Body of pancreas (tissue), 4 donors: Measurements from ENCODE around the gene C5orf52. TPM values are rescaled to one million over a fixed set of nuclear protein-coding genes. Genes with fewer than 3 reads are reported as not detected.
"Not testable (repeated sequence)": the region's sequence is repeated elsewhere in the genome, so short reads cannot be mapped to it uniquely, and the experiment has no call there.

Experiments
- ATAC-seq: fragments of 150-250 bp; one replicate; pipeline ENCODE4 v1.9.1; 2016
- DNase-seq, 4 donors: peaks; one replicate each; pipeline ENCODE4 v3.0.0-alpha.2; 2019
- H3K27ac ChIP-seq, 4 donors: fragments of 200-600 bp; sonication (generic); 1 replicate in 3 of 4; 2 replicates in 1 of 4; pipeline versions ENCODE4 v1.5.1 to v1.6.1; 2016 to 2019; ENCODE audit warnings: mild to moderate bottlenecking in 1 of 4, mixed read lengths in 1 of 4, moderate library complexity in 1 of 4
- H3K27me3 ChIP-seq, 2 donors: fragments of 200-600 bp; sonication (generic); one replicate each; pipeline ENCODE4 v1.6.0; 2016; ENCODE audit warnings: mild to moderate bottlenecking in 1 of 2
- H3K36me3 ChIP-seq, 2 donors: fragments of 200-600 bp; sonication (generic); replicated peaks in 1 of 2; 2 replicates each; pipeline ENCODE4 v1.5.1; 2016; ENCODE audit warnings: low read depth in 2 of 2; ENCODE audit not compliant: insufficient read depth in 1 of 2
- H3K4me1 ChIP-seq: fragments of 200-600 bp; sonication (generic); one replicate; pipeline ENCODE4 v1.6.0; 2016
- H3K4me3 ChIP-seq, 2 donors: fragments of 200-600 bp; sonication (generic); 1 replicate in 1 of 2; 2 replicates in 1 of 2; pipeline ENCODE4 v1.5.1; 2016 to 2019
- H3K9me3 ChIP-seq, 3 donors: fragments of 200-600 bp; sonication (generic); 1 replicate in 2 of 3; 2 replicates in 1 of 3; pipeline ENCODE4 v1.5.1; 2016
- POLR2A ChIP-seq, 3 donors: fragments of 450-650 bp; IDR thresholded peaks; one replicate each; pipeline ENCODE4 v1.6.1; 2016; ENCODE audit warnings: antibody characterized with exemption in 3 of 3, mild to moderate bottlenecking in 2 of 3
- WGBS, 2 donors: methylation state at CpG; one replicate each; pipeline ENCODE4 v1.1.5; 2017; 5-methylcytosine and 5-hydroxymethylcytosine counted together
- intact Hi-C: fragments of 100-400 bp; cut with DNase I; formaldehyde crosslinking; loops from one replicate; pipeline ENCODE4 v1.15.1; 2023
- total RNA-seq, 2 donors: library from RNA; depleted of rRNA; stranded (reverse); fragments of >200 nt; gene quantifications; one replicate each; pipeline ENCODE4 v1.1.0, GENCODE V29; 2016
- TF ChIP-seq, protein P1 (sequence below), 7 experiments: fragments of 450-650 bp in 4 of 7; fragments of 200-600 bp in 3 of 7; sonication (generic) in 3 of 7; IDR thresholded peaks; one replicate each; pipeline ENCODE4 v1.5.1; 2016 to 2019; ENCODE audit warnings: antibody characterized with exemption in 7 of 7

Gene C5orf52
- total RNA-seq, 2 donors from 2014 or later: not detected

DNA sequence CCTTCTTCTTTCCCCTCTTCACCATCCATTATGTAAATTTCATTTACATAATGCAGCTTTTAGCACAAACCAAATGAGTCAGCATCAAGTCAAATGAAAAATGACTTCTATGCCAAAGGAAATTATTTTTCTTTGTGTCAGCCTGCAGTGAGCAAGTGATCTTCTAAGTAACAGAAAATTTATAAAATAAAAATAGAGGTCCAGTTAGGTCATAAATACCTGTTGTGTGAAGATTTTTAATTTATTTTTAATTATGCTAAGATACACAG is 43.2 kb downstream of the C5orf52 start:
- DNase-seq (no peak), ATAC-seq (no peak)
- Histone ChIP-seq H3K36me3 (no peaks in the 10 kb centered on the region), H3K4me1 (no peaks in the 10 kb centered on the region), H3K27ac (no peak overlapping the region), H3K9me3 (no peaks in the 10 kb centered on the region), H3K27me3 (no peaks in the 10 kb centered on the region), H3K4me3 (no peak overlapping the region)
- intact Hi-C loops: no loop called here
- TF ChIP-seq, protein P1, sequence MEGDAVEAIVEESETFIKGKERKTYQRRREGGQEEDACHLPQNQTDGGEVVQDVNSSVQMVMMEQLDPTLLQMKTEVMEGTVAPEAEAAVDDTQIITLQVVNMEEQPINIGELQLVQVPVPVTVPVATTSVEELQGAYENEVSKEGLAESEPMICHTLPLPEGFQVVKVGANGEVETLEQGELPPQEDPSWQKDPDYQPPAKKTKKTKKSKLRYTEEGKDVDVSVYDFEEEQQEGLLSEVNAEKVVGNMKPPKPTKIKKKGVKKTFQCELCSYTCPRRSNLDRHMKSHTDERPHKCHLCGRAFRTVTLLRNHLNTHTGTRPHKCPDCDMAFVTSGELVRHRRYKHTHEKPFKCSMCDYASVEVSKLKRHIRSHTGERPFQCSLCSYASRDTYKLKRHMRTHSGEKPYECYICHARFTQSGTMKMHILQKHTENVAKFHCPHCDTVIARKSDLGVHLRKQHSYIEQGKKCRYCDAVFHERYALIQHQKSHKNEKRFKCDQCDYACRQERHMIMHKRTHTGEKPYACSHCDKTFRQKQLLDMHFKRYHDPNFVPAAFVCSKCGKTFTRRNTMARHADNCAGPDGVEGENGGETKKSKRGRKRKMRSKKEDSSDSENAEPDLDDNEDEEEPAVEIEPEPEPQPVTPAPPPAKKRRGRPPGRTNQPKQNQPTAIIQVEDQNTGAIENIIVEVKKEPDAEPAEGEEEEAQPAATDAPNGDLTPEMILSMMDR (IDR thresholded peaks at IDR 0.05): no peak
- TF ChIP-seq POLR2A (IDR thresholded peaks at IDR 0.05): no peak

DNA sequence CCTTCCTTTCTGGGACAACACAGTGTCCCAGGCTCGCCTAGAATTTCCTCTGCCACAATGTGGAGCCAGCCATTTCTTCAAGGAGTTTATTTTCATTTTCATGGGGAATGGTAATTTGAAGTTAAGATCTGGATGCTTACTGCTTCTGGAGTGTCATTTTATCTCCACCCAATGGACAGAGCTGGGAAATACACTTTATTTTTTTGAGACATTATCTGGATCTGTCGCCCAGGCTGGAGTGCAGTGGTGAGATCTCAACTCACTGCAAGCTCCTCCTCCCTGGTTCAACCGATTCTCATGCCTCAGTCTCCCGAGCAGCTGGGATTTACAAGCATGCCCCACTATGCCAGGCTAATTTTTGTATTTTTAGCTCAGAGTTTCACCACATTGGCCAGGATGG is 47.2 kb downstream of the C5orf52 start:
- Histone ChIP-seq H3K27ac (no peak overlapping the region), H3K9me3 (no peaks in the 10 kb centered on the region)
- WGBS, 2 donors: 4 to 6% methylated on average over 4 of the region's 4 CpGs

DNA sequence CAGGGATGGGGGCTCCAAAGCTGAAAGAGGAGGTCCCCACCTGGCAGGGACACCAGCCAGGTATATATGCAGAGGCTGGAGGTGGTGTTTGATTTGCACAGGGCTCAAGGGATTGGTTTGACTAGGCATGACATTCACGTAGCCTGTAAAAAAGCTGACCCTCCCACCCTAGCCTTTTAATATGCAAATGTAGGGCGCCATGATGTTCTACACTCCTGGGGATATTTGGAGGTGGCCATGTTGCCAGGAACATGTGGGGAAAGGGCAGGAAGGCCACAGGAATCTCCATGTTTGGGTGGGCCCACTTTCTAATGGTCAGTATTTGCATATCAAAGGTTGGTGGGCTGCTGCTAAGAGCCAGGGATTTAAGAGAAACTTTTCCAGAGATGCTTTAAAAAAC is 47.9 kb downstream of the C5orf52 start:
- Histone ChIP-seq H3K27ac (no peak overlapping the region), H3K4me3 (no peak overlapping the region), H3K36me3 (no peaks in the 10 kb centered on the region), H3K4me1 (no peaks in the 10 kb centered on the region), H3K27me3 (no peaks in the 10 kb centered on the region), H3K9me3 (no peaks in the 10 kb centered on the region)
- 76 to 79% methylated on average over 2 of the region's 2 CpGs for WGBS, 2 donors
- DNase-seq (no peak), ATAC-seq (no peak)
- TF ChIP-seq, protein P1 (IDR thresholded peaks at IDR 0.05): no peak
- no peak for TF ChIP-seq POLR2A (IDR thresholded peaks at IDR 0.05)
- intact Hi-C loops: no loop called here

More for the DNA sequence above, 47.2 kb downstream of the C5orf52 start:
- Histone ChIP-seq H3K4me3 (no peak overlapping the region), H3K36me3 (no peaks in the 10 kb centered on the region), H3K4me1 (no peaks in the 10 kb centered on the region), H3K27me3 (no peaks in the 10 kb centered on the region)
- DNase-seq (no peak), ATAC-seq (no peak)
- no peak for TF ChIP-seq POLR2A (IDR thresholded peaks at IDR 0.05)
- TF ChIP-seq, protein P1 (IDR thresholded peaks at IDR 0.05): peak; percentile 20 to 60 (median 46)
- intact Hi-C loops: no loop called here

DNA sequence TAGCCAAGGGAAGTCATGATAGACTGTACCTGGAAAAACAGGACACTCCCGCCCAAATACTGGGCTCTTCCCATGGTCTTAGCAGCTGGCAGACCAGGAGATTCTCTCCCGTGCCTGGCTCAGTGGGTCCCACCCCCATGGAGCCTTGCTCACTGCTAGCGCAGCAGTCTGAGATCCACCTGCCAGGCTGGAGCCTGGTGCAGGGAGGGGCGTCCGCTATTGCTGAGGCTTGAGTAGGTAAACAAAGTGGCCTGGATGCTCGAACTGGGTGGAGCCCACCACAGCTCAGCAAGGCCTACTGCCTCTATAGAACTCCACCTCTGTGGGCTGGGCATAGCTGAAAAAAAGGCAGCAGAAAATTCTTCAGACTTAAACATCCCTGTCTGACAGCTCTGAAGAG is 49.8 kb downstream of the C5orf52 start:
- TF ChIP-seq POLR2A (IDR thresholded peaks at IDR 0.05): no peak
- TF ChIP-seq, protein P1 (IDR thresholded peaks at IDR 0.05): no peak
- WGBS, 2 donors: 76 to 100% methylated on average over 2 to 6 of the region's 6 CpGs
- ATAC-seq: no peak

DNA sequence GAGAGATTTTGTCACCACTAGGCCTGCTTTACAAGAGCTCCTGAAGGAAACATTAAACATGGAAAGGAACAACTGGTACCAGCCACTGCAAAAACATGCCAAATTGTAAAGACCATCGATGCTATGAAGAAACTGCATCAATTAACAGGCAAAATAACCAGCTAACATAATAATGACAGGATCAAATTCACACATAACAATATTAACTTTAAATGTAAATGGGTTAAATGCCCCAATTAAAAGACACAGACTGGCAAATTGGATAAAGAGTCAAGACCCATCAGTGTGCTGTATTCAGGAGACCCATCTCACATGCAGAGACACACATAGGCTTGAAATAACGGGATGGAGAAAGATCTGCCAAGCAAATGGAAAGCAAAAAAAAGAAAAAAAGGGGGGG is 51.6 kb downstream of the C5orf52 start:
- H3K36me3 ChIP-seq, H3K27ac ChIP-seq, DNase-seq, ATAC-seq, H3K4me3 ChIP-seq, intact Hi-C loops, H3K27me3 ChIP-seq, H3K4me1 ChIP-seq, H3K9me3 ChIP-seq: not testable (repeated sequence)
- WGBS, 2 donors: 83 to 86% methylated on average over 2 of the region's 2 CpGs

More for the DNA sequence above, 49.8 kb downstream of the C5orf52 start:
- no peak for DNase-seq
- no peaks in the 10 kb centered on the region for H3K4me1 ChIP-seq
- H3K4me3 ChIP-seq: no peak overlapping the region
- H3K9me3 ChIP-seq: no peaks in the 10 kb centered on the region
- intact Hi-C loops: no loop called here
- H3K27me3 ChIP-seq: no peaks in the 10 kb centered on the region
- no peaks in the 10 kb centered on the region for H3K36me3 ChIP-seq
- no peak overlapping the region for H3K27ac ChIP-seq

DNA sequence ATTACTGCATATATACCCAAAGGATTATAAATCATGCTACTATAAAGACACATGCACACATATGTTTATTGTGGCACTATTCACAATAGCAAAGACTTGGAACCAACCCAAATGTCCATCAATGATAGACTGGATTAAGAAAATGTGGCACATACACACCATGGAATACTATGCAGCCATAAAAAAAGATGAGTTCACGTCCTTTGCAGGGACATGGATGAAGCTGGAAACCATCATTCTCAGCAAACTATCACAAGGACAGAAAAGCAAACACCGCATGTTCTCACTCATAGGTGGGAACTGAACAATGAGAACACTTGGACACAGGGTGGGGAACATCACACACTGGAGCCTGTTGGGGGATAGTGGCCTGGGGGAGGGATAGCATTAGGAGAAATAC is 55.3 kb downstream of the C5orf52 start:
- H3K9me3 ChIP-seq, H3K27me3 ChIP-seq, H3K4me1 ChIP-seq, H3K36me3 ChIP-seq, H3K27ac ChIP-seq, H3K4me3 ChIP-seq, ATAC-seq, DNase-seq, intact Hi-C loops: not testable (repeated sequence)
- WGBS, 2 donors: 59 to 94% methylated on average over 2 of the region's 2 CpGs

DNA sequence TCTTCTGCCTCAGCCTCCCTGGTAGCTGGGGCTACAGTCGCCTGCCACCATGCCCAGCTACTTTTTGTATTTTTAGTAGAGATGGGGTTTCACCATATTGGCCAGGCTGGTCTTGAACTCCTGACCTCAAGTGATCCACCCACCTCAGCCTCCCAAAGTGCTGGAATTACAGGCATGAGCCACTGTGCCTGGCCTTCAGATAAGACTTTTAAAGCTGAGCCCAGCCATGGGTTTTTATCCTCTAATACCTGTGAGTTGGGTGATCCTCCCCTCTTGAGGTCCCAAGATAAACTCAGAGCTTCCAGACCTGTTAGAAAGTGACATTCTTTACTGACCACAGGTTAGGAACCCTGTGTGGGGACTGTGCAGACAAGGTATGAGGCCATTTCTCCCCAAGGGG is 56.5 kb downstream of the C5orf52 start:
- H3K27ac ChIP-seq, H3K4me1 ChIP-seq, H3K36me3 ChIP-seq, DNase-seq, ATAC-seq, H3K9me3 ChIP-seq, H3K27me3 ChIP-seq, intact Hi-C loops, H3K4me3 ChIP-seq: not testable (repeated sequence)
- 88 to 89% methylated on average over 1 of the region's 1 CpG for WGBS, 2 donors
